Skeletal muscle tissue (tissue), 4 donors: ENCODE data around the gene DEFB124. TPM values are rescaled to one million over a fixed set of nuclear protein-coding genes. Genes with fewer than 3 reads are reported as not detected.
"Not testable (repeated sequence)": the region's sequence is repeated elsewhere in the genome, so short reads cannot be mapped to it uniquely, and the experiment has no call there.

Experiments
- H3K27ac ChIP-seq: one replicate; pipeline ENCODE4 v1.7.0; 2013; ENCODE audit warnings: mild to moderate bottlenecking, low read depth, low read length, inconsistent platforms
- H3K27me3 ChIP-seq, 3 donors: one replicate each; pipeline ENCODE4 v1.7.0; 2013; ENCODE audit warnings: low read length in 3 of 3; ENCODE audit not compliant: control insufficient read depth in 3 of 3, insufficient read depth in 3 of 3
- H3K36me3 ChIP-seq, 3 donors: one replicate each; pipeline ENCODE4 v1.7.0; 2013; ENCODE audit warnings: low read length in 3 of 3; ENCODE audit not compliant: control insufficient read depth in 3 of 3, insufficient read depth in 3 of 3
- H3K4me1 ChIP-seq, 3 donors: one replicate each; pipeline ENCODE4 v1.7.0; 2013; ENCODE audit warnings: low read length in 3 of 3, mild to moderate bottlenecking in 3 of 3; ENCODE audit not compliant: control insufficient read depth in 3 of 3, insufficient read depth in 3 of 3
- H3K4me3 ChIP-seq, 3 donors: one replicate each; pipeline ENCODE4 v1.7.0; 2013; ENCODE audit warnings: low read length in 3 of 3
- H3K9ac ChIP-seq, 3 donors: one replicate each; pipeline ENCODE4 v1.7.0; 2013; ENCODE audit warnings: low read length in 3 of 3, mild to moderate bottlenecking in 3 of 3, moderate library complexity in 2 of 3, low read depth in 1 of 3
- H3K9me3 ChIP-seq, 3 donors: one replicate each; pipeline ENCODE4 v1.7.0; 2013; ENCODE audit warnings: low read length in 3 of 3; ENCODE audit not compliant: control insufficient read depth in 3 of 3
- total RNA-seq: library from RNA; depleted of rRNA; stranded (reverse); fragments of >200 nt; gene quantifications from one replicate; pipeline ENCODE4 v1.2.3, GENCODE V29; 2014
- donor health status: Osteomylitis.

The DEFB124 gene
- not detected for total RNA-seq

GRCh38 chr20:31474758-31475427 lies at the start of gene DEFB124, which contains the start of gene REM1:
Gene DEFB124, minus strand, starts transcription at chr20:31475127. Its CDS starts 2,114 bp downstream, at chr20:31473013.
Gene REM1, plus strand, starts transcription at chr20:31475288. Its CDS starts 1,158 bp downstream, at chr20:31476446.
- peak within 1 kb of the TSS; percentile 62 for H3K27ac ChIP-seq
- H3K4me3 ChIP-seq: peak within 1 kb of the TSS; percentile 62 to 70 (median 69)
- H3K9me3 ChIP-seq: no peaks in the 10 kb centered on the region
- H3K27me3 ChIP-seq: peaks cover 19 to 28% (median 25%) of the 10 kb centered on the region in 3 donors
- H3K36me3 ChIP-seq: peaks cover 0 to 2% (median 0%) of the 10 kb centered on the region in 3 donors
- H3K9ac ChIP-seq: peak within 1 kb of the TSS; percentile 45 to 74 (median 57)
- peaks cover 9 to 10% (median 10%) of the 10 kb centered on the region in 3 donors for H3K4me1 ChIP-seq

DNA sequence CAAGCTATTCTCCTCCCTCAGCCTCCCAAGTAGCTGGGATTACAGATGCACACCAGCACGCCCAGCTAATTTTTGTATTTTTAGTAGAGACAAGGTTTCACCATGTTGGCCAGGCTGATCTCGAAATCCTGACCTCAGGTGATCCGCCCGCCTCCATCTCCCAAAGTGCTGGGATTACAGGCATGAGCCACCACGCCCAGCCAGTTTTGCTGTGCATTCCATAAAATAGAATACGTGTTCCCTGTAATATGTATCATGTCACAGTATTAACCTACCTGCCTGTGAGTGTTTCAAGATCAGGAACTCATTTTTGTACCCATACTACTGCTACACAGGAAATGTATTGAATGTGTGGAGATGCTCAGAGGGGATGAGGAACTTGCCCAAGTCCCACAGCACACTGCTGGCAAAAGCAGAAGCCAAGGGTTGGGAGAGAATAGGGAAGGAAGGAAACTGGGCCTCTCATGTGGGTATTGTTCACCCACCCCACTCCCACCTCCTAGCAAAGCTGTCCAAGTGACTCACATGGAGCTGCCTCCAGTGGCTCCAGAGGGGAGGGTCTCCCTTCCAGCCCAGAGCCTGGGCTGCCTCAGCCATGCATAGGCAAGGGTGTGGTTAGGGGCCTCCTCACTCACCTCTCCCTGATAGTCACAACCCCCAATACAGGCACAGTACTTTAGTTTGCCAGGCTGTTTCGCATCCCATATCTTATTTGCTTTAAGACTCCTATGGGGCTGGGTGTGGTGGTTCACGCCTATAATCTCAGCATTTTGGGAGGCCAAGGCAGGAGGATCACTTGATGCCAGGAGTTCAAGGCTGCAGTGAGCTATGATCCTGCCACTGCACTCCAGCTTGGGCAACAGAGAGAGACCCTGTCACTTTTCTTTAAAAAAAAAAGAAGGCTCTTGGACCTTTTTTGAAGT lies 48.7 kb upstream of the DEFB124 start:
- H3K36me3 ChIP-seq: peaks cover 7 to 18% (median 16%) of the 10 kb centered on the region in 3 donors
- no peaks in the 10 kb centered on the region for H3K9me3 ChIP-seq
- no peak overlapping the region for H3K4me3 ChIP-seq
- H3K9ac ChIP-seq: no peak overlapping the region
- no peak overlapping the region for H3K27ac ChIP-seq
- peaks cover 9 to 23% (median 13%) of the 10 kb centered on the region in 3 donors for H3K4me1 ChIP-seq
- no peaks in the 10 kb centered on the region for H3K27me3 ChIP-seq

- no peak overlapping the region for H3K27ac ChIP-seq
- H3K4me3 ChIP-seq: no peak overlapping the region
- H3K27me3 ChIP-seq: no peaks in the 10 kb centered on the region
- H3K9me3 ChIP-seq: no peaks in the 10 kb centered on the region
- H3K4me1 ChIP-seq: peaks cover 10 to 23% (median 13%) of the 10 kb centered on the region in 3 donors
- H3K9ac ChIP-seq: no peak overlapping the region
- H3K36me3 ChIP-seq: peaks cover 2 to 16% (median 13%) of the 10 kb centered on the region in 3 donors
Measured at GRCh38 chr20:31522731-31523130, 47.8 kb upstream of the DEFB124 start.

- Histone ChIP-seq H3K4me1 (peaks cover 24 to 37% (median 27%) of the 10 kb centered on the region in 3 donors), H3K27ac (peak overlapping the region; percentile 21), H3K36me3 (peaks cover 2 to 15% (median 15%) of the 10 kb centered on the region in 3 donors)
- not testable (repeated sequence) for H3K27me3 ChIP-seq, H3K9me3 ChIP-seq, H3K9ac ChIP-seq, H3K4me3 ChIP-seq
Measured at GRCh38 chr20:31521267-31521666, 46.3 kb upstream of the DEFB124 start.

DNA sequence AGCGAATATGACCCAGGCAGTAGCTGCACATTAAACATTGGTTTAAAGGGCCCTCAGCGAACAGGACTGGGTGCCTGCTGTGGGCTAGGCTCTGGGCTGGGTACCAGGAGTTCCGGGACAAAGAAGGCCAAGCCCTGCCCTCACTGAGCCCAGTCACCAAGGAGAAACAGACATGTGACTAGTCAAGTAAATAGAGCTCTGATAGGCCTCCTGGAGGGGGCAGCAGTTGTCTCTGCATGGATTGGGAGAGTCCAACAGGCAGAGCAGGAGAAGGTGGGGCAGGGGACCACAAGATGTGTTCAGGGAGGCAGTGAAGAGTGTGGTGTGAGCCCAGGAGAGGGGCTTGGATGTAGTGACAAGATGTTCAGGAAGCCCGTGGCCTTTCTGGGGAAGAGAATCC lies 42.4 kb upstream of the DEFB124 start:
- H3K27me3 ChIP-seq: no peaks in the 10 kb centered on the region
- no peaks in the 10 kb centered on the region for H3K9me3 ChIP-seq
- peak overlapping the region; percentile 34 for H3K27ac ChIP-seq
- H3K4me3 ChIP-seq: peak overlapping the region in 1 of 3 donors; percentile 2
- peak overlapping the region in 2 of 3 donors; percentile 7 to 8 for H3K9ac ChIP-seq
- H3K36me3 ChIP-seq: peaks cover 8 to 15% (median 8%) of the 10 kb centered on the region in 3 donors
- peaks cover 39 to 52% (median 49%) of the 10 kb centered on the region in 3 donors for H3K4me1 ChIP-seq

DNA sequence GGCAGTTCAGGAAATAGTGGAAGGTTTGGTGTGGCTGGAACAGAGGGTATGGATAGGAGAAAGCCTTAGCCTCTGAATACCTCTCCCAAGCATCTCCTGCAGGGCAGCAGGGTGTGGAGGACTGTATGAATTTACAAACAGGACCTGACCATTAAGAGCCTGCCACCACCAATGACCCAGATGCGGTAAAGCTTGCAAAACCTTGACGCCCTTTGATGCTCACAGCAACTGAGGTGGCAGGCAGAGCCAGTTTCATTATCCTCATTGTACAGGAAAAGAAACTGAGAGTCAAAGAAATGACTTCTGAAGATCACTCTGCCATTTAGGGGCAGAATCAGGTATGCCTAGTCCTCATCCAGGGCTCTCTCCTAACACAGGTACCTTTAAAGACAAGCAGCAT lies 41.7 kb upstream of the DEFB124 start:
- Histone ChIP-seq H3K4me1 (peaks cover 39 to 48% (median 44%) of the 10 kb centered on the region in 3 donors), H3K27ac (peak overlapping the region; percentile 34), H3K4me3 (peak overlapping the region in 1 of 3 donors; percentile 98), H3K9ac (peak overlapping the region in 1 of 3 donors; percentile 92), H3K36me3 (peaks cover 8 to 15% (median 8%) of the 10 kb centered on the region in 3 donors), H3K27me3 (no peaks in the 10 kb centered on the region), H3K9me3 (no peaks in the 10 kb centered on the region)

GRCh38 chr20:31516166-31516565 lies 41.2 kb upstream of the DEFB124 start:
- Histone ChIP-seq H3K9ac (peak overlapping the region in 2 of 3 donors; percentile 1 to 92), H3K9me3 (no peaks in the 10 kb centered on the region), H3K27me3 (no peaks in the 10 kb centered on the region), H3K27ac (no peak overlapping the region), H3K4me1 (peaks cover 39 to 48% (median 44%) of the 10 kb centered on the region in 3 donors), H3K4me3 (peak overlapping the region in 2 of 3 donors; percentile 91 to 98), H3K36me3 (peaks cover 8 to 15% (median 8%) of the 10 kb centered on the region in 3 donors)

GRCh38 chr20:31515775-31516107 lies 40.8 kb upstream of the DEFB124 start:
- H3K27ac ChIP-seq: no peak overlapping the region
- H3K27me3 ChIP-seq: no peaks in the 10 kb centered on the region
- H3K36me3 ChIP-seq: peaks cover 8 to 15% (median 8%) of the 10 kb centered on the region in 3 donors
- peak overlapping the region; percentile 15 to 97 (median 92) for H3K9ac ChIP-seq
- H3K4me1 ChIP-seq: peaks cover 38 to 44% (median 43%) of the 10 kb centered on the region in 3 donors
- no peaks in the 10 kb centered on the region for H3K9me3 ChIP-seq
- peak overlapping the region; percentile 91 to 100 (median 98) for H3K4me3 ChIP-seq

DNA sequence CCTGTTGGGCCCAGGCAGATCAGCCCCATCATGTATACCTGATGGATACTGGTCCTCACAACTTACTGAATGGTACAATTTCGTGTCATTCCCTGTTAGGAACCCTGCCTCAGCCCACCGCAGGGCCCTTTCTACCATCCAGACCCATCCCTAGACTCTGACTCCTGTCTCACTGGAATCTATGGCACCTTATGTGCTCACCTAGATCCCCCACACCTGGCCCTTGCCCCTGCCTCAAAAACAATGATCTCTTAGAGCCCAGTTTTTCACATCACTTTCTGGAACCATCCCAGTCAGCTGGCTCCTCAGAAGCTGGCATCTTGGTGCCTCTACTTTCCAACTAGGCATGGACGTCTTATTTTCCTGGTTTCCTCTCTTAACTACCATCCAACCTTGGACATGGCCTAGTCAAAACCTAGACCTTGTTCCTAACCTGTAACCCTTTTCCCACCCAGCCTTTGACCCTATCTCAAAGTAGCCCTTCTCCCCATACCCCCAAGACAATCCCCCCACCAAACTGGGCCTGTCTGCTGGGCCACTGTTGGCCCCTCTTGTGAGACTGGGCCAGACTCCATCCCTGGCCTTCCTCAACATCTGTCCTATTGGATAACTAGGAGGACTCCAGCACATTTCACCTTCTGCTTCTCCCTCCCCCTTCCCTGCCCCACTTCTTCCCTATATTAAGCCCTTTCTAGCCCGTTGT lies 40.3 kb upstream of the DEFB124 start:
- Histone ChIP-seq H3K4me3 (peak overlapping the region; percentile 91 to 100 (median 98)), H3K27me3 (no peaks in the 10 kb centered on the region), H3K36me3 (peaks cover 8 to 15% (median 8%) of the 10 kb centered on the region in 3 donors), H3K9ac (peak overlapping the region; percentile 89 to 97 (median 92)), H3K4me1 (peaks cover 35 to 40% (median 38%) of the 10 kb centered on the region in 3 donors), H3K27ac (peak overlapping the region; percentile 75), H3K9me3 (no peaks in the 10 kb centered on the region)
